ENCODE data around the gene FBXO28.

- no peak for TF ChIP-seq POLR2A (IDR thresholded peaks at IDR 0.05)
- TF ChIP-seq CTCF (IDR thresholded peaks at IDR 0.05), result no peak
- TF ChIP-seq EP300 (IDR thresholded peaks at IDR 0.05), result no peak
Observed at GRCh38 chr1:224192082-224192788, 78.3 kb downstream of the FBXO28 start.

Data from tibial nerve (tissue), 4 donors.